Lower lobe of right lung (tissue), 2 donors: ENCODE results near the gene SRGAP1. TPM values are rescaled to one million over a fixed set of nuclear protein-coding genes. Genes with fewer than 3 reads are reported as not detected.

Source experiments
- ATAC-seq, 2 donors: fragments of 200-7000 bp; cut with Tn5 transposase; one replicate each; pipeline ENCODE4 v1.9.1; 2020 to 2022; ENCODE audit warnings: mild to moderate bottlenecking in 2 of 2, moderate library complexity in 2 of 2
- DNase-seq: peaks from one replicate; pipeline ENCODE4 v3.0.0-alpha.2; 2020
- H3K27ac ChIP-seq: fragments of 200-600 bp; one replicate; pipeline ENCODE4 v1.8.0; 2022
- H3K27me3 ChIP-seq: fragments of 200-600 bp; one replicate; pipeline ENCODE4 v1.8.0; 2022; ENCODE audit warnings: low read depth
- H3K36me3 ChIP-seq: fragments of 200-600 bp; one replicate; pipeline ENCODE4 v1.8.0; 2022; ENCODE audit warnings: mild to moderate bottlenecking
- H3K4me1 ChIP-seq: fragments of 200-600 bp; one replicate; pipeline ENCODE4 v1.8.0; 2022
- H3K4me3 ChIP-seq: fragments of 200-600 bp; one replicate; pipeline ENCODE4 v1.8.0; 2022; ENCODE audit warnings: mild to moderate bottlenecking
- H3K9me3 ChIP-seq: fragments of 200-600 bp; one replicate; pipeline ENCODE4 v1.8.0; 2022
- intact Hi-C: fragments of 100-400 bp; cut with DNase I; formaldehyde crosslinking; loops from one replicate; pipeline ENCODE4 v1.11.0; 2022
- total RNA-seq: library from RNA; stranded (reverse); fragmentation: NEBNext Ultra II Directional; extraction: Animal tissue kit (Norgen Biotek cat#: 25700); gene quantifications from one replicate; pipeline ENCODE4 v1.2.1, GENCODE V29; 2021
- TF ChIP-seq, protein P1 (sequence below): fragments of 200-600 bp; IDR thresholded peaks from one replicate; pipeline ENCODE4 v1.8.0; 2022; ENCODE audit warnings: antibody characterized with exemption, mild to moderate bottlenecking
- donor health status: DM: no; HTN: yes; CAD: no; lungs with severe emphysema.

SRGAP1 gene
- total RNA-seq, 1 donor from 2014 or later = 6.7 TPM

GRCh38 chr12:63862187-63862968, 17.9 kb downstream of the SRGAP1 start:
- ATAC-seq (peak in 1 of 2 donors; percentile 61), DNase-seq (no peak)
- Histone ChIP-seq H3K4me1 (no peaks in the 10 kb centered on the region), H3K9me3 (no peaks in the 10 kb centered on the region), H3K27me3 (no peaks in the 10 kb centered on the region), H3K27ac (no peak overlapping the region), H3K4me3 (no peak overlapping the region), H3K36me3 (no peaks in the 10 kb centered on the region)
- intact Hi-C loops = no loop called here
- TF ChIP-seq, protein P1, sequence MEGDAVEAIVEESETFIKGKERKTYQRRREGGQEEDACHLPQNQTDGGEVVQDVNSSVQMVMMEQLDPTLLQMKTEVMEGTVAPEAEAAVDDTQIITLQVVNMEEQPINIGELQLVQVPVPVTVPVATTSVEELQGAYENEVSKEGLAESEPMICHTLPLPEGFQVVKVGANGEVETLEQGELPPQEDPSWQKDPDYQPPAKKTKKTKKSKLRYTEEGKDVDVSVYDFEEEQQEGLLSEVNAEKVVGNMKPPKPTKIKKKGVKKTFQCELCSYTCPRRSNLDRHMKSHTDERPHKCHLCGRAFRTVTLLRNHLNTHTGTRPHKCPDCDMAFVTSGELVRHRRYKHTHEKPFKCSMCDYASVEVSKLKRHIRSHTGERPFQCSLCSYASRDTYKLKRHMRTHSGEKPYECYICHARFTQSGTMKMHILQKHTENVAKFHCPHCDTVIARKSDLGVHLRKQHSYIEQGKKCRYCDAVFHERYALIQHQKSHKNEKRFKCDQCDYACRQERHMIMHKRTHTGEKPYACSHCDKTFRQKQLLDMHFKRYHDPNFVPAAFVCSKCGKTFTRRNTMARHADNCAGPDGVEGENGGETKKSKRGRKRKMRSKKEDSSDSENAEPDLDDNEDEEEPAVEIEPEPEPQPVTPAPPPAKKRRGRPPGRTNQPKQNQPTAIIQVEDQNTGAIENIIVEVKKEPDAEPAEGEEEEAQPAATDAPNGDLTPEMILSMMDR = no peak

- Histone ChIP-seq H3K4me3 (no peak overlapping the region), H3K27ac (no peak overlapping the region), H3K27me3 (no peaks in the 10 kb centered on the region), H3K9me3 (no peaks in the 10 kb centered on the region), H3K4me1 (no peaks in the 10 kb centered on the region), H3K36me3 (no peaks in the 10 kb centered on the region)
- intact Hi-C loops = no loop called here
- TF ChIP-seq, protein P1 = no peak
- no peak for ATAC-seq
- DNase-seq = no peak
Observed at GRCh38 chr12:63862969-63863230, 18.4 kb downstream of the SRGAP1 start.

GRCh38 chr12:63863658-63864453, 19.4 kb downstream of the SRGAP1 start:
- Histone ChIP-seq H3K36me3 (no peaks in the 10 kb centered on the region), H3K27ac (no peak overlapping the region), H3K4me1 (no peaks in the 10 kb centered on the region), H3K9me3 (no peaks in the 10 kb centered on the region), H3K4me3 (no peak overlapping the region), H3K27me3 (no peaks in the 10 kb centered on the region)
- ATAC-seq (no peak), DNase-seq (no peak)
- intact Hi-C loops = no loop called here
- TF ChIP-seq, protein P1 = no peak

DNA sequence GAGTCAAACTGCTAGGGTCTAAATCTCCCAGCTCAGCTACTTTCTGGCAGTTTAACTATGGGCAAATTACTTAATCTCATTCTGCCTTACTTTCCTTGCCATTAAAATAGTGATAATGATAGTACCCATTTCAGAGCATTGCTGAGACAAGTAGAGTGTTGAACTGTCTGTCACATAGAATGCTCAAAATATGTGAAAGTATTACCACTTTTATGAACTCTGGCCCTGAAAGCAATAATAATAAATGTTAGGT, 19.9 kb downstream of the SRGAP1 start:
- no peaks in the 10 kb centered on the region for H3K4me1 ChIP-seq
- no peak for DNase-seq
- no peak overlapping the region for H3K4me3 ChIP-seq
- H3K27ac ChIP-seq = no peak overlapping the region
- no peaks in the 10 kb centered on the region for H3K9me3 ChIP-seq
- intact Hi-C loops = no loop called here
- ATAC-seq = no peak
- no peaks in the 10 kb centered on the region for H3K27me3 ChIP-seq
- TF ChIP-seq, protein P1 = no peak
- H3K36me3 ChIP-seq = no peaks in the 10 kb centered on the region

DNA sequence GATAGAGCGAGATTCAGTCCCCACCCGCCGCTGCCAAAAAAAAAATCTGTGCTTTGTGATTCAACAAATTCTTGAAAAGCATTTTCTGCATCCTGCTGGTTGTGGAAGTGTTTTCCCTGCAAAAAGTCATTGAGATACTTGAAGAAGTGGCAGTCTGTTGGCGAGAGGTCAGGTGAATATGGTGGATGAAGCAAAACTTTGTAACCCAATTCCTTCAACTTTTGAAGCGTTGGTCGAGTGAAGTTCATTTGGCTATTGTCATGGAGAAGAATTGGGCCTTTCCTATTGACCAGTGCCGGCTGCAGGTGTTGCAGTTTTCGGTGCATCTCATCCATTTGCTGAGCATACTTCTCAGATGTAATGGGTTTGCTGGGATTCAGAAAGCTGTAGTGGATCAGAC, 20.9 kb downstream of the SRGAP1 start:
- no peak overlapping the region for H3K4me3 ChIP-seq
- ATAC-seq = no peak
- TF ChIP-seq, protein P1 = no peak
- no peak overlapping the region for H3K27ac ChIP-seq
- no peaks in the 10 kb centered on the region for H3K9me3 ChIP-seq
- no peak for DNase-seq
- intact Hi-C loops = no loop called here
- H3K36me3 ChIP-seq = no peaks in the 10 kb centered on the region
- no peaks in the 10 kb centered on the region for H3K27me3 ChIP-seq
- H3K4me1 ChIP-seq = no peaks in the 10 kb centered on the region
